MM.1S (cell line): ENCODE results near the gene PLEKHM3.

Experiments
- DNase-seq: peaks from one replicate; pipeline ENCODE4 v3.0.0-alpha.2; 2015
- H2AFZ ChIP-seq: fragments of 300-600 bp; sonication (generic); 2 replicates; pipeline ENCODE4 v1.6.0; 2016; ENCODE audit warnings: antibody characterized with exemption, low read length
- H3F3A ChIP-seq: fragments of 300-600 bp; sonication (generic); 2 replicates; pipeline ENCODE4 v1.6.1; 2016; ENCODE audit warnings: mild to moderate bottlenecking, antibody characterized with exemption, low read length, moderate library complexity, mixed read lengths; ENCODE audit not compliant: insufficient read depth
- H3K27ac ChIP-seq: fragments of 300-600 bp; sonication (generic); 2 replicates; pipeline ENCODE4 v1.5.1; 2016; ENCODE audit warnings: mild to moderate bottlenecking, low read length
- H3K27me3 ChIP-seq: fragments of 300-600 bp; sonication (generic); replicated peaks from 2 replicates; pipeline ENCODE4 v1.6.0; 2016; ENCODE audit warnings: low read length; ENCODE audit not compliant: insufficient read depth
- H3K36me3 ChIP-seq: fragments of 300-600 bp; sonication (generic); replicated peaks from 2 replicates; pipeline ENCODE4 v1.6.1; 2016; ENCODE audit warnings: mild to moderate bottlenecking, low read length, mixed read lengths; ENCODE audit not compliant: insufficient read depth
- H3K4me1 ChIP-seq: fragments of 300-600 bp; sonication (generic); 2 replicates; pipeline ENCODE4 v1.6.1; 2016; ENCODE audit warnings: low read length, mixed read lengths
- H3K4me2 ChIP-seq: fragments of 300-600 bp; sonication (generic); 2 replicates; pipeline ENCODE4 v1.6.0; 2016; ENCODE audit warnings: low read depth, low read length
- H3K4me3 ChIP-seq: fragments of 300-600 bp; sonication (generic); 2 replicates; pipeline ENCODE4 v1.5.1; 2016; ENCODE audit warnings: low read length, mixed read lengths
- H3K79me2 ChIP-seq: fragments of 300-600 bp; sonication (generic); 2 replicates; pipeline ENCODE4 v1.6.1; 2016; ENCODE audit warnings: mixed run types, low read length, mixed read lengths
- H3K9ac ChIP-seq: fragments of 300-600 bp; sonication (generic); 2 replicates; pipeline ENCODE4 v1.6.1; 2016; ENCODE audit warnings: low read length, mixed read lengths
- H3K9me2 ChIP-seq: fragments of 300-600 bp; sonication (generic); replicated peaks from 2 replicates; pipeline ENCODE4 v1.6.1; 2016; ENCODE audit warnings: mild to moderate bottlenecking, low read length, mixed read lengths; ENCODE audit not compliant: insufficient read depth
- H3K9me3 ChIP-seq: fragments of 300-600 bp; sonication (generic); replicated peaks from 2 replicates; pipeline ENCODE4 v1.6.1; 2016; ENCODE audit warnings: mild to moderate bottlenecking, low read length, mixed read lengths; ENCODE audit not compliant: insufficient read depth
- H4K20me1 ChIP-seq: fragments of 300-600 bp; sonication (generic); 2 replicates; pipeline ENCODE4 v1.6.1; 2016; ENCODE audit warnings: mild to moderate bottlenecking, low read length, moderate library complexity, mixed read lengths; ENCODE audit not compliant: insufficient read depth
- CTCF ChIP-seq: fragments of 300-600 bp; sonication (generic); IDR thresholded peaks from 2 replicates; pipeline ENCODE4 v1.5.1; 2016; ENCODE audit warnings: antibody characterized with exemption, low read length, mixed read lengths
- EZH2 ChIP-seq: fragments of 300-600 bp; sonication (generic); optimal IDR thresholded peaks from 2 replicates; pipeline ENCODE3; 2017; ENCODE audit warnings: low read depth, mild to moderate bottlenecking, antibody characterized with exemption, low read length, mixed read lengths
- EZH2phosphoT487 ChIP-seq: fragments of 300-600 bp; sonication (generic); IDR thresholded peaks from 2 replicates; pipeline ENCODE4 v1.6.1; 2018; ENCODE audit warnings: antibody characterized with exemption, low read length

The PLEKHM3 gene

GRCh38 chr2:208000701-208001395 lies 24.5 kb downstream of the PLEKHM3 start:
- Histone ChIP-seq H3K4me2 (no peak overlapping the region), H3K9me2 (no peaks in the 10 kb centered on the region), H3F3A (no peaks in the 10 kb centered on the region), H2AFZ (no peak overlapping the region), H3K36me3 (no peaks in the 10 kb centered on the region), H3K79me2 (no peaks in the 10 kb centered on the region), H3K4me3 (no peak overlapping the region), H3K4me1 (no peaks in the 10 kb centered on the region), H3K27me3 (no peaks in the 10 kb centered on the region), H3K27ac (no peak overlapping the region), H3K9ac (no peak overlapping the region), H3K9me3 (no peaks in the 10 kb centered on the region), H4K20me1 (no peaks in the 10 kb centered on the region)
- no peak for TF ChIP-seq CTCF
- TF ChIP-seq EZH2phosphoT487 = no peak
- no peak for TF ChIP-seq EZH2
- no peak for DNase-seq

- Histone ChIP-seq H3K9me2 (no peaks in the 10 kb centered on the region), H3K4me3 (no peak overlapping the region), H3K79me2 (no peaks in the 10 kb centered on the region), H3K27ac (no peak overlapping the region), H3K36me3 (no peaks in the 10 kb centered on the region), H3K4me2 (no peak overlapping the region), H3K4me1 (no peaks in the 10 kb centered on the region; the same call in 1 of the 2 replicates), H3K9ac (no peak overlapping the region), H4K20me1 (no peaks in the 10 kb centered on the region), H3K9me3 (no peaks in the 10 kb centered on the region), H2AFZ (no peak overlapping the region), H3K27me3 (no peaks in the 10 kb centered on the region), H3F3A (peaks cover 4% of the 10 kb centered on the region; the same call in 1 of the 2 replicates)
- no peak for TF ChIP-seq EZH2phosphoT487
- no peak for TF ChIP-seq CTCF
- TF ChIP-seq EZH2 = no peak
- no peak for DNase-seq
These were observed 28.5 kb downstream of the PLEKHM3 start for GRCh38 chr2:207996848-207997247.

GRCh38 chr2:207995887-207996286 lies 29.4 kb downstream of the PLEKHM3 start:
- no peaks in the 10 kb centered on the region for H3K79me2 ChIP-seq
- no peak overlapping the region for H3K9ac ChIP-seq
- no peaks in the 10 kb centered on the region for H3K36me3 ChIP-seq

More at GRCh38 chr2:207995887-207996286, 29.4 kb downstream of the PLEKHM3 start:
- Histone ChIP-seq H3K27ac (no peak overlapping the region), H3K27me3 (no peaks in the 10 kb centered on the region), H3K9me3 (no peaks in the 10 kb centered on the region), H4K20me1 (no peaks in the 10 kb centered on the region), H3K4me1 (no peaks in the 10 kb centered on the region; the same call in 1 of the 2 replicates), H3K4me2 (no peak overlapping the region), H3F3A (peaks cover 4% of the 10 kb centered on the region; the same call in 1 of the 2 replicates), H3K4me3 (no peak overlapping the region), H3K9me2 (no peaks in the 10 kb centered on the region), H2AFZ (no peak overlapping the region)
- DNase-seq = no peak
- TF ChIP-seq EZH2phosphoT487 (no peak), CTCF (no peak), EZH2 (no peak)
